Measurements from ENCODE around the gene IGSF3.
"Not testable (repeated sequence)": the region's sequence is repeated elsewhere in the genome, so short reads cannot be mapped to it uniquely, and the experiment has no call there.

- TF ChIP-seq, protein P1, sequence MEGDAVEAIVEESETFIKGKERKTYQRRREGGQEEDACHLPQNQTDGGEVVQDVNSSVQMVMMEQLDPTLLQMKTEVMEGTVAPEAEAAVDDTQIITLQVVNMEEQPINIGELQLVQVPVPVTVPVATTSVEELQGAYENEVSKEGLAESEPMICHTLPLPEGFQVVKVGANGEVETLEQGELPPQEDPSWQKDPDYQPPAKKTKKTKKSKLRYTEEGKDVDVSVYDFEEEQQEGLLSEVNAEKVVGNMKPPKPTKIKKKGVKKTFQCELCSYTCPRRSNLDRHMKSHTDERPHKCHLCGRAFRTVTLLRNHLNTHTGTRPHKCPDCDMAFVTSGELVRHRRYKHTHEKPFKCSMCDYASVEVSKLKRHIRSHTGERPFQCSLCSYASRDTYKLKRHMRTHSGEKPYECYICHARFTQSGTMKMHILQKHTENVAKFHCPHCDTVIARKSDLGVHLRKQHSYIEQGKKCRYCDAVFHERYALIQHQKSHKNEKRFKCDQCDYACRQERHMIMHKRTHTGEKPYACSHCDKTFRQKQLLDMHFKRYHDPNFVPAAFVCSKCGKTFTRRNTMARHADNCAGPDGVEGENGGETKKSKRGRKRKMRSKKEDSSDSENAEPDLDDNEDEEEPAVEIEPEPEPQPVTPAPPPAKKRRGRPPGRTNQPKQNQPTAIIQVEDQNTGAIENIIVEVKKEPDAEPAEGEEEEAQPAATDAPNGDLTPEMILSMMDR (conservative IDR thresholded peaks at IDR 0.05; ENCODE audit: low read depth, low read length), result not testable (repeated sequence)
- not testable (repeated sequence) for TF ChIP-seq EZH2 (IDR thresholded peaks at IDR 0.05; ENCODE audit: borderline replicate concordance, low read depth, low read length, poor library complexity, severe bottlenecking)
Measured at GRCh38 chr1:116642311-116643280, 24.9 kb downstream of the IGSF3 start.

Measured in A673 (cell line).